ENCODE measurements around the gene CREBBP. TPM values are rescaled to one million over a fixed set of nuclear protein-coding genes. Genes with fewer than 3 reads are reported as not detected.

CREBBP gene
- total and polyA plus RNA-seq, 9 of the 15 experiments (the other 6 are each of a cell fraction or from before 2014, with no cell fraction given), result 0.70 to 24.8 (median 5.6) TPM

DNA sequence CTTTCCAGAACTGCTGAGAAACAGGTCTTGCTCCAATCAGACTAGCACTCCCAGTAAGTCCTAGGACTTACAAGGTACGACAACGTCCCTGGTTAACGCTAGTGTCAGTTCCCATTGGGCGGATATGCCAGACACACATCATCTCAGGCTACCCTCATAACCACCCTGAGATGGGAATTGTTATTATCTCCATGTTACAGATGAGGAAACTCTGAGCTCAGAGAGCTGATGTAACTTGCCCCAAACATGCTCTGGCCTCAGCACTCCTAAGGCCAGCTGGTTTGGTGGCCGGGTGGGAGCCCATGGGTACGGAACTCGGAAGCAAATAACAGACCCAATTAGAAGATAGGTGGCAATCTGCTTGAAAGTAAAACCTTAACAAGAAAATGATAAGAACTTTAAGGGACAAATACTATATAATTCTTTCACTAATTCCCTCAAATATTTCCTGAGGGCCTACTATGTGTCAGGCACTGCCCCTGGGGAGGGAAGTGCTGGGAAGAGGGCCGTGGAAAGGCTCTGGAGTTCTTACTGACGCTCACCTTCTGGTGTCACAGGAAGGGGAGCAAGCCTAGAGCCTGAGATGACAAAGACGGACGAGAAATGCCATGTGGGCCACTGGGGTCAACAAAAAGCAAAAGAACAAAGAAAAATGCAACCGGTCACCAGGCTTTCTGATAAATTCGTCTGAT, 6.9 kb downstream of the CREBBP start (continued):
- TF ChIP-seq, protein P1, sequence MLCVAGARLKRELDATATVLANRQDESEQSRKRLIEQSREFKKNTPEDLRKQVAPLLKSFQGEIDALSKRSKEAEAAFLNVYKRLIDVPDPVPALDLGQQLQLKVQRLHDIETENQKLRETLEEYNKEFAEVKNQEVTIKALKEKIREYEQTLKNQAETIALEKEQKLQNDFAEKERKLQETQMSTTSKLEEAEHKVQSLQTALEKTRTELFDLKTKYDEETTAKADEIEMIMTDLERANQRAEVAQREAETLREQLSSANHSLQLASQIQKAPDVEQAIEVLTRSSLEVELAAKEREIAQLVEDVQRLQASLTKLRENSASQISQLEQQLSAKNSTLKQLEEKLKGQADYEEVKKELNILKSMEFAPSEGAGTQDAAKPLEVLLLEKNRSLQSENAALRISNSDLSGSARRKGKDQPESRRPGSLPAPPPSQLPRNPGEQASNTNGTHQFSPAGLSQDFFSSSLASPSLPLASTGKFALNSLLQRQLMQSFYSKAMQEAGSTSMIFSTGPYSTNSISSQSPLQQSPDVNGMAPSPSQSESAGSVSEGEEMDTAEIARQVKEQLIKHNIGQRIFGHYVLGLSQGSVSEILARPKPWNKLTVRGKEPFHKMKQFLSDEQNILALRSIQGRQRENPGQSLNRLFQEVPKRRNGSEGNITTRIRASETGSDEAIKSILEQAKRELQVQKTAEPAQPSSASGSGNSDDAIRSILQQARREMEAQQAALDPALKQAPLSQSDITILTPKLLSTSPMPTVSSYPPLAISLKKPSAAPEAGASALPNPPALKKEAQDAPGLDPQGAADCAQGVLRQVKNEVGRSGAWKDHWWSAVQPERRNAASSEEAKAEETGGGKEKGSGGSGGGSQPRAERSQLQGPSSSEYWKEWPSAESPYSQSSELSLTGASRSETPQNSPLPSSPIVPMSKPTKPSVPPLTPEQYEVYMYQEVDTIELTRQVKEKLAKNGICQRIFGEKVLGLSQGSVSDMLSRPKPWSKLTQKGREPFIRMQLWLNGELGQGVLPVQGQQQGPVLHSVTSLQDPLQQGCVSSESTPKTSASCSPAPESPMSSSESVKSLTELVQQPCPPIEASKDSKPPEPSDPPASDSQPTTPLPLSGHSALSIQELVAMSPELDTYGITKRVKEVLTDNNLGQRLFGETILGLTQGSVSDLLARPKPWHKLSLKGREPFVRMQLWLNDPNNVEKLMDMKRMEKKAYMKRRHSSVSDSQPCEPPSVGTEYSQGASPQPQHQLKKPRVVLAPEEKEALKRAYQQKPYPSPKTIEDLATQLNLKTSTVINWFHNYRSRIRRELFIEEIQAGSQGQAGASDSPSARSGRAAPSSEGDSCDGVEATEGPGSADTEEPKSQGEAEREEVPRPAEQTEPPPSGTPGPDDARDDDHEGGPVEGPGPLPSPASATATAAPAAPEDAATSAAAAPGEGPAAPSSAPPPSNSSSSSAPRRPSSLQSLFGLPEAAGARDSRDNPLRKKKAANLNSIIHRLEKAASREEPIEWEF (CRISPR knock-in tag; IDR thresholded peaks at IDR 0.05), result no peak
- TF ChIP-seq ARID1B (IDR thresholded peaks at IDR 0.05) (peak; percentile 78; the same call in 1 of the 2 replicates), NRF1 (conservative IDR thresholded peaks at IDR 0.05 in 1 of 2, IDR thresholded peaks at IDR 0.05 in 1 of 2) (peak in 1 of 2 experiments; percentile 36; a peak in 2 of 4 replicates), ZBTB26 (CRISPR knock-in tag; IDR thresholded peaks at IDR 0.05) (no peak), SMARCA4 (IDR thresholded peaks at IDR 0.05) (peak; percentile 65; the same call in 1 of the 2 replicates), CAMTA2 (CRISPR knock-in tag; conservative IDR thresholded peaks at IDR 0.05) (no peak), KDM4B (IDR thresholded peaks at IDR 0.05; ENCODE audit: borderline replicate concordance in 2 of 2, low read depth in 1 of 2) (no peak), HIVEP1 (CRISPR knock-in tag; IDR thresholded peaks at IDR 0.05) (no peak), ZNF561 (CRISPR knock-in tag; conservative IDR thresholded peaks at IDR 0.05) (no peak), POLR2H (tag; IDR thresholded peaks at IDR 0.05; ENCODE audit: low read depth) (peak; percentile 47; the same call in 1 of the 2 replicates), POLR2AphosphoS5 (IDR thresholded peaks at IDR 0.05; ENCODE audit: control insufficient read depth, insufficient read depth, low read depth, low read length) (no peak), ZNF239 (CRISPR knock-in tag; IDR thresholded peaks at IDR 0.05) (no peak)
- TF ChIP-seq, protein P2, sequence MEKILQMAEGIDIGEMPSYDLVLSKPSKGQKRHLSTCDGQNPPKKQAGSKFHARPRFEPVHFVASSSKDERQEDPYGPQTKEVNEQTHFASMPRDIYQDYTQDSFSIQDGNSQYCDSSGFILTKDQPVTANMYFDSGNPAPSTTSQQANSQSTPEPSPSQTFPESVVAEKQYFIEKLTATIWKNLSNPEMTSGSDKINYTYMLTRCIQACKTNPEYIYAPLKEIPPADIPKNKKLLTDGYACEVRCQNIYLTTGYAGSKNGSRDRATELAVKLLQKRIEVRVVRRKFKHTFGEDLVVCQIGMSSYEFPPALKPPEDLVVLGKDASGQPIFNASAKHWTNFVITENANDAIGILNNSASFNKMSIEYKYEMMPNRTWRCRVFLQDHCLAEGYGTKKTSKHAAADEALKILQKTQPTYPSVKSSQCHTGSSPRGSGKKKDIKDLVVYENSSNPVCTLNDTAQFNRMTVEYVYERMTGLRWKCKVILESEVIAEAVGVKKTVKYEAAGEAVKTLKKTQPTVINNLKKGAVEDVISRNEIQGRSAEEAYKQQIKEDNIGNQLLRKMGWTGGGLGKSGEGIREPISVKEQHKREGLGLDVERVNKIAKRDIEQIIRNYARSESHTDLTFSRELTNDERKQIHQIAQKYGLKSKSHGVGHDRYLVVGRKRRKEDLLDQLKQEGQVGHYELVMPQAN (IDR thresholded peaks at IDR 0.05; ENCODE audit: borderline replicate concordance), result no peak

Data from K562 (cell line).